Esophagus squamous epithelium (tissue), 4 donors: ENCODE results near the gene GNPTG.

Experiments
- CTCF ChIP-seq, 6 experiments: fragments of 450-650 bp in 4 of 6; fragments of 200-600 bp in 2 of 6; sonication (generic) in 2 of 6; IDR thresholded peaks; one replicate each; pipeline ENCODE4 v1.5.1; 2016 to 2019; ENCODE audit warnings: antibody characterized with exemption in 6 of 6, mild to moderate bottlenecking in 4 of 6, moderate library complexity in 4 of 6
- POLR2A ChIP-seq, 4 donors: fragments of 450-650 bp; IDR thresholded peaks; one replicate each; pipeline ENCODE4 v1.6.1; 2017; ENCODE audit warnings: antibody characterized with exemption in 4 of 4, mild to moderate bottlenecking in 4 of 4, moderate library complexity in 3 of 4

- TF ChIP-seq CTCF (IDR thresholded peaks at IDR 0.05) (no peak), POLR2A (IDR thresholded peaks at IDR 0.05) (no peak)
Measured at GRCh38 chr16:1326946-1327618, 24.6 kb upstream of the GNPTG start.
